Stimulated activated CD8-positive, alpha-beta memory T cell treated with anti-CD3 and anti-CD28 coated beads, Interleukin-7, amount 100 ng/mL, for 1 hour (primary cell): ENCODE measurements around the gene CHN2.

ENCODE experiments used
- DNase-seq, 2 donors: peaks; one replicate each; pipeline ENCODE4 v3.0.0-alpha.2; 2020; ENCODE audit warnings: low read depth in 2 of 2

Gene CHN2

DNA sequence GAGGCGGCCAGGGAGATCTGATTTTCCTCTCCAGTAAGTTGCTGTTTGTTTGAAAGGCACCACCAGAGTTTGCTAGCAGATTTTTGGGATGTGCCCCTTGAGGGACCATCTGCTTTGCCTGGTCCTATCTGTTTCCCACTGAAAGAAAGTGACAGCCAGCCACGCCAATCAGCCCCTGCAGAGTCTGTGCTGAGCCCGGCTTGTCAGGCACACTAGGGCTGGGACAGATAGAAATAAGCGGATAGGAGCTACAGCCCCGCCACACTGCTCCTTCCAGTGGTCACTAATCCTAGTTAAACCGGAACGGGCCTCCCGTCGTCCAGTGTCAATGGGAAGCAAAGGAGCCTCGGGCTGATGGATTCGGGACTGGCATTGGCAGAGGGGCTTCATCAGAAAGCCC, 207.2 kb downstream of the CHN2 start:
- DNase-seq = no peak

DNA sequence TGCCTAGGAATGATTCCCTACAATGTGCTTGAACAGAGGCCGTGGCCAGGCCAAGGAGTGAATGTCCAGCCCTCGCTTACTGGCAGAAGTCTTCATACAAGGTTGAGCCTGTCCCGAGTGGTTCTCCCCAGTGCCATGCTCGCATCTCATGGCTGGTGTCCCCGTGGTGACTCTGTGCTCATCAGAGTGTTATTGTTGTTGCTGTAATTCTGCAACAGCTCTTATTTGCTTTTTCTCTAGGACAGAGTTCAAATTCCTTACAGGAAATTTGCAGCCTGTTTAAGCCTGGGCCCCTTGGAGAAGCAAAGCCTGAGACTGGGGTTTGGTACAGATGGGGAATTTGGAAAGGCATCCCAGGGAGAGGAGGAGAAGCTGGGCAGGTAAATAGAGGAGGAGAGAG, 211.3 kb downstream of the CHN2 start:
- DNase-seq = no peak

DNA sequence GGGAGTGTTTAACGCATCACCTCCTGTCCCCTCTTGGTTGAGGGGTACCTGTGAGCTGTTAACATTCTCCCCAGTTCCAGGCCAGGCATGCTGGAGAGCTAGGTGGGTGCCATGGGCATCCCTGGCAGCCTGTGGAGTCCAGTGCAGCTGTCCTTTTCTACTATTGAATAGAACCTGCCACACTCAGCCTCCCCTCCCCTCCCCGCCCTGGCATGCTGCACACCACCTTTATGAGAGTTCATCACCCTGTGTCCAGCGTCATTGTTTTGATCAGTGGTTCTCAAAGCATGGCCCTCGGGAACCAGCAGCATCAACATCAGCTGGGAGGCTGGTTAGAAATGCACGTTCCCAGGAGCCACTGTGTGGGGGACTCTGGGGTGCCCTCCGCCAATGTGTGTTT, 211.8 kb downstream of the CHN2 start:
- no peak for DNase-seq

DNA sequence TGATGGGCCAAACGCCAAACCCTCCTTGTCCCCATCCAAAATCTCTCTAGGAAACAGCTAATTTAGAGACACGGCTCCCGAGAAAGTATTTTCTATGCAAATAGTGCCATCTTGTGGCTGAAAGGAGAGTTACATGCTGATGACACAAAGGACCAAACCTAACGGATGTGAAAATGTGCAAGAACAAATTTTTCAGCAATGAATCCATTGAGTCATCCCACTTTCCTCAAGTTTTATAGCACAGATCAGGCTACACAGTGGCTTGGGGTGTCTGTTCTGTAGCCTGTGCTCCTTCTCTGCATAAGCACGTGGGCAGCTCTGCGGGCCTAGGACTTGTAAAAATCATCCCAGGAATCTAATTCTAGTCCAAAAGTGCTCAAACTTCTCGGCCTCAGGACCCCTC, 214.3 kb downstream of the CHN2 start:
- DNase-seq = peak; percentile 5 to 9

DNA sequence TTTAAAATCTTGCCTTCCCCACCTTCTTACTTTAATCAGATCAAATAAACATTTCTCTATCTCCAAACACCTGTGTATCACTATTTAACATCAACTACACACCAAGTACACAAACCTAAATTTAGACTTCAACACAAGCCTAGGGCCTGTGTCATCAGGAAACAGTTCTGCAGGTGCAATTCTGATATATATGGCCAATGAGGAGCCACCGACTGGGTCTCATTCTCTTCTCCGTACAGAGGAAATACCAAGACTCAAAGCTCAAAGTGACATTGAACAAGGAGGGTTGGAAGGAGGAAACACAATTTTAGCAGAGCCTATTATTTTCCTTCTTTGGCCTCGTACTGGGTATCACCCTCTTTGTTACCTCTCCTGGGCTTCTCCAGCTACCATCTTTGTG, 216.4 kb downstream of the CHN2 start:
- no peak for DNase-seq

DNA sequence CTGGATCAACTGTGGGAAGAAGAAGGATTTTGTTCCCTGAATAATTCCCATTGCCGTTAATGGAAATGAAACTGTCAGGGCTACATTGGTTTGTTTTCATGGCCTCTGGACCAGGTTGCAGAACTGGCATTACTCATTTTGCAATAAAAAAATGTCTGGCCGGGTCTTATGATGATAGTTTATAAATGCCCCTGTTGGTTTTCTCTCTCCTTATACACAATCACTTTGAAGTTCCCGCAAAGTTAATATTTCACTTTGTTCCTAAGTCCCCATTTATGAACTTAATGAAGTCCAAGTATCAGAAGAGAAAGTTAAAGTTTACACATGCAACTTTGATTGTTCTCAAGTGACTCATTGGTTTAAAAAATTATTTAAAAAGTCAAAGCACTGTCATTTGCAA, 218.3 kb downstream of the CHN2 start:
- DNase-seq = no peak

DNA sequence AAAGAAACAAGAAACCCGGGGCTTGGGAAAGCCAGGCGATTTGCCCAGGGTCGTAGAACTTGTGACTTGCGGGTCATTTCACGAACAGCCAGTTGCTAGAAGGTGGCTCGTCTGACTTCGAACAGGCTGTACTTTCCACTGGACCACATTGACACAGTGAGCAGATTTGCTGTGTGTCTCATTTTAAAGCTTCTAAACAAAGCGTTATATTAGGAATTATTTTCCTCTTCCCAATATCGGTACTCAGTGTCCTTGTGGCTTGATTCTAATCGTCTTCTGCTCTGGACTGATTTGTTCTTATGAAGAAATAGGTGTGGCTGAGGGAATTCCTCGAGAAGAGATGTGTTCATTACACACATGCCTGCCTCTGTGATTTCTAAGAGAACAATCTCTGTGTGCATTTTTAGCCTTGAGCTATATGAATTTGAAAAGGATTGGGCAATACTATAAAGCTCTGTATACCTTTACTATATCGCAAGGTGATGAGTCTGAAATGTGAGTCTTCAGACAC, 219.1 kb downstream of the CHN2 start:
- DNase-seq = no peak

DNA sequence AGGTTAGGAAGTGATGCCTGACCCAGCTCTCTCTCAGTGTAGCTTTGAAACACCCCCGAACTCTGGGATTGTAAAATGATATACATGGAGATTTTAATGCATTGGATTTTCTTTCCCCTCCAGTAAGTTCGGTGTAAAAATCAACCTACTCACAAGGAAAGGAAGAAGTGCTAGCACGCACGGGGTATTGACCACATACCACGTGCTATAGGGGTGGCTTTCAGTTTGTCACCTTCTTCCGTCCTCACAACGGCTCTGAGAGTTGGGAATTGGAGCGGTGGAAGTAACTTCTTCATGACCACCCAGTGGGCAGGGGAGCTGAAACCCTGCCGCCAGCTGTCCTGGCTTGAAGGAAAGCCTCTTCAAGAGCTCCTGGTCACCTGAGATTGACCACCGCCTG, 219.6 kb downstream of the CHN2 start:
- DNase-seq = no peak

DNA sequence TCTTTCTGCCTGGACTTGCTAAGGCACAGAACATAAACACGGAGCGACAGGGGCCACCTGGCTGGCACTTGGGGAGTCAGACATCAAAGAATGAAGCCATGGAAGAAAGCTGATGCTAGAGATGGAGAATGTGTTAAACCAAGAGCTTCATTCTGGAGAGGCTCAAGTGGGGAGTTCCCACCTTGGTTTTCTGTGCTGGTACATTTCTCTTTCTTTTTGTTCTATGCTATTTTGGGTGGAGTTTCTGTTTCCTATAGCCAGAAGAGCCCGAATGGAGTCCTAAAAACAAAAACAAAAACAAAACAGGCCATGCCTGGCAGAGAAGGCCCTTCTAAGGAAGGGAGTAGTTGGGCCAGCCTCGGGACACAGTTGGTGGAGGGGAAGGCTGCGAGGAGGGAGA, 220.6 kb downstream of the CHN2 start:
- DNase-seq = no peak

DNA sequence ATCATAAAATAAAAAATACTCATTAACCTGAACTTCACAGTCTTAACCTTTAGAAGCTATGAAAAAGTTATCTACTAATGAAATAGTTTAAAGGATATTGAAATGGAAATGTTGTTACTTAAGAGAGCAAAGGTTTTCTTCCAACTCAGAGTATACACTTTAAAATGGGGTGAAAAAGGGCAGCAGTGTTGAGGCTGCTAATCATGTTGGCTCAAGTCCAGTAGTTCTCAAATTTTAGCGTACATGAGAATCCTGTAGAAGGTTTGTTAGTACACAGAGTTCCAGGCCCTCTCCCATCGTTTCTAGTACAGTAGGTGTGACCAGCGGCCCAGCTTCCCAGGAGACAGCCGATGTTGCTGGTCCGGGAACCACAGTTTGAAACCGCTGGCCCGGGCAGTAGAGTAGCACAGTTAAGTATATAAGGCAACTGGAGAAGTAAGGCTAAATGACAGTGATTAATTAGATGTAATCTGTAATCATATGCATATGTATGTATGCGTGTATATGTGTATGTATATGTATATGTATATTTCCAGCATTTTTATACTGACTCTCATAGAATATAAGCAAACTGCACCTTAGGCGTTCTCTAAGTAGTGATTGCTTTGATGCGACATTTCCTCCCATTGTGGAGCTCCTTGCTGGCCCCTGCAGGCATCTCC, 221.8 kb downstream of the CHN2 start:
- no peak for DNase-seq

DNA sequence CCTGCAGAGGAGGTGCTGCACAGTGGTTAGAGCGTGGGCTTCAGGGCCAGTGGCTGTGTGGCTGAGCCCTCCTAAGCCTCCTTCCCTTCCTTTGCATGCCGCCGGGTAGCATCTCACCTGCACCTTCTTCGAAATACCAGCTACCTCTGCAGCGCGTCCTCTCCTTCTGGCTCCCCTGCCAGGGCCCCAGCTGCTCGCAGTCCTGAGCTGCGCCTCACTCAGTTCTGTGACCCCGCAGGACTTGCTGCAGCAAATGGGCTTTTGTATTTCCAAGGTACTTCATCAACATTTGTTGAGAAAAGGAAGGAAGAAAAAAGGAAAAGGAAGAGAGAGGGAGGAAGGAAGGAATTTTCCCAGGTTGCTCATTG, 222.3 kb downstream of the CHN2 start:
- DNase-seq = no peak

DNA sequence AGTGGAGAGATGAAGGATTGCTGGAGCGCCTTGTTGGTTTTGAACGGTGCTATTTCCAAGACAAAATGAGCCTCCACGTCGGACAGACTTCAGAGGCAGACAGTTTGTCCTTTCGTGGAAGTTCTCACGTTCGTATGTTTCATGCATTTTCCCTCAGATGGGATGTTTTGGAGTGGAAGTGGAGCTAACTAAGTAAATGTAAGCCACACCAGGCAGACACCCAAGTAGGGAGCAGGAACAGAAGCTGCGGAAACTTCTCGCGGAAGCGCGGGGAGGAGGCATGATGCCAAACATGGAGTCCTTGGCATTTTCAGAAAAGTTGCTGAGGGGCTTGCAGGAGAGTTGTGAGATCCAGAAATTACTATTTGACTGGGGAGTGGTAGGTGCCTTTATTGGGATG, 223.5 kb downstream of the CHN2 start:
- DNase-seq = no peak

DNA sequence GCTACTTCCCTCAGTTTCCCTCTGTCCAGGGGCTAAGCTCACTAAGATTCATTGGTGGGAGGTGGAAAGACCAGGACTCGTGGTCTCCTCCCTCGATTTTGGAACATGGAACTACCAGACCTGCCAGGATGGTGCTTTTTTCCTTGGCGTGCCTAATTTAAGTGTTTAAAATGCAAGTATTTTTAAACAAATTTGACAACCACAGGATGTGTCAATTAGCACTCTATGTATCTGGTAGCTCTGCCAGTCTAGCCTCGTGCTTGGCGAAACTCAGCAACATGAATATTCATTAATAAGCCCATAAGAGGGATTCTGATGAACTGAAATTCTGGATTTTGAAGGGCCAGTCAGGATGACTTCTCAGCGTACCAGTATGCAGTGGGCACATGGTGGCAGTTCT, 224.1 kb downstream of the CHN2 start:
- no peak for DNase-seq

DNA sequence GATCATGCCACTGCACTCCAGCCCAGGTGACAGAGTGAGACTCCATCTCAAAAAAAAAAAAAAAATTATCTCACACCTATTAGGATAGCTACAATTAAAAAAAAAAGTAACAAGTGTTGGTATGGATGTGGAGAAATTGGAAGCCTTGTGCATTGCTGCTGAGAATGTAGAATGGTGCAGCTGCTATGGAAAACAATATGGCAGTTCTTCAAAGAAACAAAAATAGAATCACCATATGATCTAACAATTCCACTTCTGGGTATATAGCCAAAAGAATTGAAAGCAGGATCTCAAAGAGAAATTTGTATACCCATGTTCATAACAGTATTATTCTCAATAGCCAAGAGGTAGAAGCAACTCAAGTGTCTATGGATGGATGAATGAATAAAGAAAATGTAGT, 225.4 kb downstream of the CHN2 start:
- DNase-seq = no peak

DNA sequence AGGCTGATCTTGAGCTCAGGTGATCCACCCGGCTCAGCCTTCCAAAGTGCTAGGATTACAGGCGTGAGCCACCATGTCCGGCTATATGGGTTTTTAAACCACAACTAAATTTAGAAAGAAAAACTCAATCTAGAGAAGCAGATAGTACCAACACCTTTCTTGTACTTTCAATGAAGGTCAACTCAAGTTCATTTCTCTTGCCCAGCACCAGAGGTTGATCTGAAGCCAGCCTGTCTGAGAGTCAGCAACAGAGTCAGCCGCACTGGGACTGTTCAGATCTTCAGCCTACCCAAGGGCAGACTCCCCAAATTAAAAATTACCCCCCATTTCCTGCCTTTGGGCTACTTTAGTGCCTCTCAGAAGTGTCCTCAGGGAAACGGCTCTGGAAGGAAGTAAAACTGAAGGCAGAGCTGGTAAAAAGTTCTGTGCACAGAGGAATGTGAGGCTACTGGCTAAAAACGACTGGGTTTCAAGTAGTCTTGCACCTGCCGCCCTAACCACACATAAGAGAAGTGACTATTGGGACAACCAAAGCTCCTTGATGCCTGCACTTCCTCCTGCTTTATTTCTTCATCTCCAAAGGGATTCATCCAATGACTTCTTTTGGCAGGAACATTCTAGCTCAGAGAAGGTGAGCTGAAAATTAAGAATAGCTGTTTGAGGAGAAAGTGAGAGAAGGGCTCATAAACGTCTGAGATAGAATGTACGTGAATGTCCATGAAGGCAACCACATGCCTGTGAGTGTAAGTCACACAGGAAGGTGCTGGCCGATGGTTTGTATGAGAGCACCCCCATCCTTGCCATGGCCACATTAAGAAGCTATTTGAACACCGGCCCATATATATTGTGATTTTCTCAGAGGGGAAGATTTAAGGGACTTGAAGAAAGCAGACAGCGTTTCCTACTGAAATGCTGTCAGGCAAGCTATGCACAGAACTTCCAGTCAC, 226.7 kb downstream of the CHN2 start:
- no peak for DNase-seq

DNA sequence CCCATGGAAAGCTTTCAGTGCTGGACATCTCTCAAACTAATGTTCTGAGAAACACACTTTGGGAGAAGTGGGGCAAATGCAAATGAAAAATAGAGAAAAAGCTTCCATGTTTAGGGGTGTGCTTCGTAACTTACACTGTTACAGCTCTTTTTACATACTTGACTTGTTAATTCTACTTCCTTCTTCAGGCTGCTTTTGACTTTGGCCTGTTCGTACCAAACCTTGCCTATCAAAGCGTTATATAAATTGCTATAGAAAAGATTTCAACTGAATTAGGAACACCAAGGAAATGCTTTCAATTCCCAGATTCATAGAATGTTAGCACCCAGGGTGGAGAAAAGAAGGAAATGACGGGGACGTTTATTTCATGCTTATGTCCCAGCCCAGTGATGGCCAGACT, 228.3 kb downstream of the CHN2 start:
- no peak for DNase-seq

DNA sequence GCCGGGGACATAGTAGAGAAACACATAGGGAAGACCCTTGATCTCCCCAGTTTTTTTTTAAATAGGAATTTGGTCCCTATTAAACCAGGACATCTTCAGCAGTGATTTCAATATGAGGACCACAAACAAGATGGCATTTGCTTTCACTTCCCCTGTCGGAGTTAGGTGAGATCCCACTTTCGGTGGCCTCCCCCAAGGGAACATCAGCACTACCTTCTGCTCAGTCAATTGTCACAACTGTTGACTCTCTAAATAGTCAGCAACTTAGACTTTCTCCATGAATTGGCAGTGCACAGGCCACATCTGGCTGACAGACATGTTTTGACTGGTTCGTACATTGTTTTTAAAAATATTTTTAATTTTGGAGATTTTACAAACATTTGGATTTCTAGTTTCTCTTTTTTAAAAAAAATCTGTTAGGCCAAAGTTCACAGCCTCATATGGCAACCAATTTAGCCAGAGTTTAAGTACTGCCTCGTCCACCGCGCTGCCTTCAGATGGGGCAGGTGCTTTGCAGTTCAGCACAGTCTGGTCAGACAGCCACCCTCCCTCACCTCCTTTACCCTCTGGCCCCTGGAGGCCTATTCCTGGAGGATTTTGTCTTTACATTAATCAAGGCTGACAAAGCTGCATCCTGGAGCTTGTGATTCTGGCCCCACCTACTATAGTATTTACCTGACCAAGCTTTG, 229.9 kb downstream of the CHN2 start:
- DNase-seq = no peak

DNA sequence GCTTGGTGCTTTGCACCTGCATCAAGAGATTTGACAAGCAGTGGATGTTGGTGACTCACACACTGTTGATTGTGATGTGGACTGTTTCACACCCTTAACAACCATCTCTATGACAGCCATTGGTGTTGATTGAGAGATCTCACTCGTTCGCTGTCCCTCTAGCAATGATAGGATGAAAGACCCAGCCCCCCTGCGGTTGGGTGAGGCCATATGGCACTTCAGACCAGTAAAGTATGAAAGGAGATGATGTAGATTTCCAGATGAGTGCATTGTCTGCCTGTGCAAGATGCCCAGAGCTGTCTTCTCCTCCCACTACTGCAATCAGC, 230.4 kb downstream of the CHN2 start:
- no peak for DNase-seq

DNA sequence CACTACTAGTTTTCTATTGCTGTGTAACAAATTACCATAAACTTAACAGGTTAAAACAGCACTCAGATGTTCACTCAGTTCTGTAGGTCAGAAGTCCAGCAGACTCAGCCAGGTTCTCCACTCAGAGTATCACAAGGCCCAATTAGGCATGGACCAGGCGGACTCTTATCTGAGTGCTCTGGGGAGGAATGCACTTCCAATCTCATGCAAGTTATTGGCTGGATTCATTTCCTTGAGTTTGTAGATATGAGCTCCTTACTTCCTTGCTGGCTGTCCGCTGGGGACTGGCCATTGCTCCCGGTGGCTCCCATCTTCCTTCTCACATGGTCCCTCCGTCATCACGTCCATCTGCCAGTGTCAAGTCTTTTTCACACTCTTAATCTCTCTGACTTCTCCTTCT, 232.0 kb downstream of the CHN2 start:
- no peak for DNase-seq

DNA sequence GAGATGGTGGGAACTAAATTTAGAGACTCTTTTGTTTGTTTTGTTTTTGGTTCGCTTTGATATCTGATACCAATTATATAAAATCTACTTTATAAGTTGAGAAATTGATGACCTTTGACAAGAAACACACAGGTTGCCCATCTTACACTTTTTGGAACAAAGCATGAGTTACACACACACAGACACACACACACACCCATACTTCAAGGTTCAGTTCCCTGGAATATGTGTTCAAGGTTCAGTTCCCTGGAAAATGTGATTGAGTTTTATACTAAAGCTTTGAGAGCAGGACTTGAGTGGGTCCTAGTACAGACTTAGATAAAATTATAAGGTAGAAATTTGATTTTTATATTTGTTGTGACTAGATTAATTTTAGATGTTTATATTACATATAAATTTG, 234.8 kb downstream of the CHN2 start:
- DNase-seq = no peak

DNA sequence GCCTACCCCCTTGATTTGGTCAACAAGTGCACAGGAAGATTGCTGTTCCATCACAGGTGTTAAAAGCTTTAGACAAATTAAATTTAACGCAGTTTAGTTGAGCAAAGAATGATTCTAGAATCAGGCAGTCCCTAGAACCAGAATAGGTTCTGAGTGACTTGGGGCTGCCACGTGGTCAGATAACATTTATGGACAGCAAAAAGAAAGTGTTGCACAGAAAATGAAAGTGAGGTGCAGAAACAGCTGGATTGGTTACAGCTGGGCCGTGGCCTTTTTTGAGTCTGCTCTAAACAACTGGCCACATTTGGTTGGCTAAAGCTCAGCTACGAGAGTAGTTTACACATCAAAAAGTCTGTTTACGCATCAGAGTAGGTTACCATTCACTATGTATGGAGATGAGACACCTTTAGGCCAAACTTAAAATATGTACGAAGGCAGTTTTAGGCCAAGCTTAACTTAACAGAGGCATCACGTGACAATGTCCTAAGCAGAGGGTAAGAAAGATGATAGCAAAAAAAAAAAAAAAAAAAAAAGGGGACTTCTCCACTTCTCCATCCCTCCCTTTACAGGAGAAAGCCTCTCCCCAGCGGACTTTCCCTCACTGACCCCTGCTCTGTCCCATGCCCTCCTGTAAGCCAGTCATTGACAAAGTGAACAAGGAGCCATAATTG, 235.8 kb downstream of the CHN2 start:
- DNase-seq = no peak

DNA sequence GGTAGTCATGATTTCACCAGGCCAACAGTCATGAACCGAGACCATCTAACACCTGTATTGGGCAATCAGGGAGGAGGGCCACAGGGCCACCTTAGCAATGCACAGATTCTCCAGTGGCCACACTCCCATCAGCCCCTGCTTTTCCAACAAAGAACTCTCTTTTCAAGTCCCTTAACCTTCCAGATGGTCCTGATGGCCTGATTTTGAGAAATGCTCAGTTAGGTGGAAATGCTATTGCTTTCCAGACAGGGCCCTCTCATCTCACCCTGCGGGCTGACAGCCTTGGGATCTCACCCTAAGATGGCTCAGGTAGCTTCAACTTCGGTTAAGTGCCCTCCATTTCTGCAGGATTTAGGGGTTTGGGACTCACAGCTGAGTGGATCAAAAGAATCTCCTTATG, 237.1 kb downstream of the CHN2 start:
- DNase-seq = no peak
